ENCODE data around the gene SPSB2.

Gene SPSB2

DNA sequence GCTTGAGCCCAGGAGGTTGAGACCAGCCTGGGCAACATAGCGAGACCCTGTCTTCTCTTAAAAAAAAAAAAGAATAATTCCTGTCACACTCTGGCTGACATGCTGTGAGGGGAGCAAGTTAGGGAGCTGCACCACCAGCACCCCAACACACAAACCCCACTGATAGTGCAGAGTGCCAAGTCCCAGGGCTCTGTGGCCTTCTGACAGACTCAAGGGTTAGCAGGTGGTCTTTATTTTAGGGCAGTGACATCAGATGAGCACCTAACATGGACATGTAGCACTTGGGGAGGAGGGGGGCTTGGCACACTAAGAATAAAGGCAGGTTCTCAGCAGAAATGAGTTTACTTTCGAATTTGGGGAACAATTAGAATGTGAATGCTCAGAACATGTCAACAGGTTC is 14.3 kb downstream of the SPSB2 start:
- no peak for DNase-seq (ENCODE audit: extremely low read depth, low read depth)
- TF ChIP-seq, protein P1, sequence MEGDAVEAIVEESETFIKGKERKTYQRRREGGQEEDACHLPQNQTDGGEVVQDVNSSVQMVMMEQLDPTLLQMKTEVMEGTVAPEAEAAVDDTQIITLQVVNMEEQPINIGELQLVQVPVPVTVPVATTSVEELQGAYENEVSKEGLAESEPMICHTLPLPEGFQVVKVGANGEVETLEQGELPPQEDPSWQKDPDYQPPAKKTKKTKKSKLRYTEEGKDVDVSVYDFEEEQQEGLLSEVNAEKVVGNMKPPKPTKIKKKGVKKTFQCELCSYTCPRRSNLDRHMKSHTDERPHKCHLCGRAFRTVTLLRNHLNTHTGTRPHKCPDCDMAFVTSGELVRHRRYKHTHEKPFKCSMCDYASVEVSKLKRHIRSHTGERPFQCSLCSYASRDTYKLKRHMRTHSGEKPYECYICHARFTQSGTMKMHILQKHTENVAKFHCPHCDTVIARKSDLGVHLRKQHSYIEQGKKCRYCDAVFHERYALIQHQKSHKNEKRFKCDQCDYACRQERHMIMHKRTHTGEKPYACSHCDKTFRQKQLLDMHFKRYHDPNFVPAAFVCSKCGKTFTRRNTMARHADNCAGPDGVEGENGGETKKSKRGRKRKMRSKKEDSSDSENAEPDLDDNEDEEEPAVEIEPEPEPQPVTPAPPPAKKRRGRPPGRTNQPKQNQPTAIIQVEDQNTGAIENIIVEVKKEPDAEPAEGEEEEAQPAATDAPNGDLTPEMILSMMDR (IDR thresholded peaks at IDR 0.05; ENCODE audit: low read depth, low read length): no peak

DNA sequence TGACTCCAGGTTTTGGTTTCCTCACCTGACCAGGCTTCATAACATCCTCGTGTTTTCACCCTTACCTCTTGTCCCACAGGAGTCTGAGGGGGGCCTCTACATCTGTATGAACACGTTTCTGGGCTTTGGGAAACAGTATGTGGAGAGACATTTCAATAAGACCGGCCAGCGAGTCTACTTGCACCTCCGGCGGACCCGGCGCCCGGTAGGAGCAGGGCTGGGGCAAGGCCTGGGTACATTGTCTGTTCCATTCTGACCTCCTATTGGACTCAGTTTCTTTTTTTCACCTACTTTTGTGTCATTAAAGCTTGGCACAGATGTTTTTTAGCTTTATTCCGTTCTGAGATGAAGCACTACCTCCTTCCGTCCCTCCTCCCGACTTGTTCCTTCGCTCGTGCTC is 17.8 kb downstream of the SPSB2 start:
- no peak for DNase-seq (ENCODE audit: extremely low read depth, low read depth)
- TF ChIP-seq, protein P1 (IDR thresholded peaks at IDR 0.05; ENCODE audit: low read depth, low read length): no peak

DNA sequence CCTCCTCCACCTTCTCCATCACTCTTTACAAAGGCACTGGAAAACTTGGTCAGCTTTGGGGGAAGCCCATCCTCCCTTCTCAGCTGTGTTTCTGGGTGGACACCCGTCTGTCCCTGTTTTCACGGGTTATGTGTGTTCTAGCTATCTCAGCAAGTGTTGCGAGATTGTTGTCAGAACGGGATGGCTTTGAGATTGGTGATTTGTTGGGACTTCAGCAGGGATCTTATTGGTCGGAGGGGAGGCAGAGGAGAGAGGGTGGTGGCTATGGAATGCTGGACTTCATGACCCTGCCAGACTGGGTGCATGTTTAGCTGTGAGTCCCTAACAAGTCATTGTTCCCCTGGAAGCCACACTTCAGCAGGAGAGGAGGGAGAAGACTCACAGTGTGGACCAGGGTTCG is 19.1 kb downstream of the SPSB2 start:
- TF ChIP-seq, protein P1 (IDR thresholded peaks at IDR 0.05; ENCODE audit: low read depth, low read length): no peak
- DNase-seq (ENCODE audit: extremely low read depth, low read depth): no peak

DNA sequence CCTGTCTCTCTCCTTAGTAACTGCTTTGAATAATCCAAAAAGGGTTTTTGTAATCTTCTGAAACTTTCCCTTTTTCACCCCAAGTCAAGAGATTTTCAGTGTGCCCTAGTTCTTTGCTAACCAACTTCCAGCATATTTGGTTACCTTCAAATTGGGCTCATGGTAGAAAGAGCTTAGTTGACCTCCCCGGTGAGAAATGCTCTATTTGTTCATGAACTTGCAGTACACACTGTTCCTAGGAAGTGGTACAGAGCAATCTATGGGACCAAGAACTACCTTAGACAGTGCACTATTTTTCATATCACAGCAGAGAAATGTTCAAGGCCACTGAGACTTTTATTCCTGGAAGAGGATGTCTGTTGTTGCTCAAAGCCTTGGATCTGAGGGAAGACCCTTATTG is 19.5 kb downstream of the SPSB2 start:
- no peak for DNase-seq (ENCODE audit: extremely low read depth, low read depth)
- TF ChIP-seq, protein P1 (IDR thresholded peaks at IDR 0.05; ENCODE audit: low read depth, low read length): no peak

DNA sequence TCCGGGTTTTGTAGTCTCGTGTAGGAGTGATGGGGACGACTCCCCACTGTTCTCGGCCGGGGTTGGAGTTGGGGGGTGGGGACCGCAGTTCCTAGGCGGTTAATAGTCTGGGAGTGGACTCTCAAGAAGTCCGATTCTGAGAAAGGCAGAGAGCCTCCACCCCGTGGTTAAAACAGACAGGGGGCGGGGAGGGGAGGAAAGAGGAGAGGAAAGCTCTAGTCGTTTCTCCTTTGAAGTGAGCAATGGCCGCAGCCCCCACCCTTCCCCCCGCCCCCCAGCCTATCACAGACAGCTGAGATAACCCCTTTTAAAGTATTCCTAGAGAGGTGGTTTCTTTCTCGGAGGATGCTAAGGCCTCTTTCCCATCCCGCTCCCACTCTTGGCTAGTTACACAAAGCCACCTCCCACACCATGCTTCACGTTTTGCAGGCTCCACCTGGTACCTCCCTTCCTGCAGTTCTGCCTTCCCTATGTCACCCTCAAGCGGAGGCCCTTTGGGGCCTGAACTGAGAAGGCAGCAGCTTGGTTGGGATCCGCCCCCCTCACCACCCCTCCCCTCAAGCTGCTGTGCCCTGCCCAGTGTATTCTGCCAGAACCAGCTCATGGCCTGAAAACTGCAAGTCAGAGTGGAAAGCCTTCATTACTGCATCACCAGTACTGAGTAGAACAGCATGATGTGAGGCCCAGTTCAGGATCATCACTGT is 20.3 kb downstream of the SPSB2 start:
- DNase-seq (ENCODE audit: extremely low read depth, low read depth): no peak
- TF ChIP-seq, protein P1 (IDR thresholded peaks at IDR 0.05; ENCODE audit: low read depth, low read length): no peak

DNA sequence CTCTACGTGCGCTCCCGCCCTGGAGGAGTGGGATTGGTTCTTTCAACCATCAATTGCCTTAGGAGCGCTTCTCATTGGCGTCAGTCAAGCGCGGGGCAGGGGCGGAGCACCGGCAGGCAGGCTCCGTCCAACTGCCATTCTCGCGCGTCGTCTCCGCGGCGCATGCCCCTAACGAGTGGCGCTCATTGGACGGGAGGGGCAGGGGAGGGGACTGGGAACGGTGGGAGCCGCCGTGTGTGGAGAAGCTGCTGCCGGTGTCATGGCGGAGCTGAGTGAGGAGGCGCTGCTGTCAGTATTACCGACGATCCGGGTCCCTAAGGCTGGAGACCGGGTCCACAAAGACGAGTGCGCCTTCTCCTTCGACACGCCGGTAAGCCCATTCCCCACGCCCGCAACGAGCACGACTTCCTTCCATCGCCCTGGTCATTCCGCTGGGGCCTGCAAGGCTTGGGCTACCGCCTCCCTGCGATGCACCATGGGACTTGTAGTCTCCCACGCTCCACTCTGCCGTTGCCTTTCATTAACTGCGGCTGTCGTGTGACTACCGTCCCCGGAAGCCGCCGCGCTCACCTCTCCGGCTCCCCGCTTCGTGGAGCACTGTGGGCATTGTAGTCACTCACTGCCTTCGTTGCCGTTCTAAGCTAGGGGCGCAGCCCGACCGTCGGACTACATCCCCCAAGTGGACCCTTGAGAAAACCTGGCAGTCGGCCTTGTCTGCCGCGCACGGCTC is 21.0 kb downstream of the SPSB2 start, which contains the start of gene USP5:
Gene USP5, plus strand, starts transcription at position 230 of the 730 bp plus-strand sequence. Its CDS starts 30 bp downstream, at position 260.
- peak; percentile 99 for DNase-seq (ENCODE audit: extremely low read depth, low read depth)
- TF ChIP-seq, protein P1 (IDR thresholded peaks at IDR 0.05; ENCODE audit: low read depth, low read length): no peak
